Natural killer cell treated with Interleukin-12 subunit alpha and Interleukin-12 subunit beta and Interleukin-15 and Interleukin-18, amount 100 ng/mL, for 72 hours (primary cell): ENCODE results near the gene ZNF74. TPM values are rescaled to one million over a fixed set of nuclear protein-coding genes. Genes with fewer than 3 reads are reported as not detected.

Experiments used
- ATAC-seq, 2 donors: fragments of 150-1000 bp; cut with Tn5 transposase in 1 of 2; sonication (Bioruptor Pico), chemical (Tn5 transposase) in 1 of 2; 2 replicates each; pipeline ENCODE4 v1.10.0; 2021
- DNase-seq: peaks from one replicate; pipeline ENCODE4 v3.0.0; 2022; ENCODE audit warnings: low spot score
- H3K27ac Mint-ChIP-seq, 2 donors: 1 replicate in 1 of 2; 2 replicates in 1 of 2; pipeline ENCODE4 v1.8.0; 2022; ENCODE audit warnings: mixed read lengths in 2 of 2, mild to moderate bottlenecking in 1 of 2, moderate library complexity in 1 of 2
- H3K27me3 Mint-ChIP-seq, 2 donors: 1 replicate in 1 of 2; 2 replicates in 1 of 2; pipeline ENCODE4 v1.8.0; 2022; ENCODE audit warnings: mixed read lengths in 2 of 2
- H3K36me3 Mint-ChIP-seq: one replicate; pipeline ENCODE4 v1.8.0; 2022; ENCODE audit warnings: mixed read lengths
- H3K4me1 Mint-ChIP-seq, 2 donors: 1 replicate in 1 of 2; 2 replicates in 1 of 2; pipeline ENCODE4 v1.8.0; 2022; ENCODE audit warnings: low read depth in 2 of 2, mixed read lengths in 2 of 2, mild to moderate bottlenecking in 1 of 2
- H3K4me3 Mint-ChIP-seq: one replicate; pipeline ENCODE4 v1.8.0; 2022; ENCODE audit warnings: mixed read lengths
- H3K9me3 Mint-ChIP-seq: 2 replicates; pipeline ENCODE4 v1.8.0; 2022; ENCODE audit warnings: mixed read lengths
- total RNA-seq, 2 donors: library from RNA; stranded (reverse); gene quantifications; one replicate each; pipeline ENCODE4 v1.2.3, GENCODE V29; 2022

Gene ZNF74
- total RNA-seq, 2 donors from 2014 or later: 3.7 to 11.9 TPM

DNA sequence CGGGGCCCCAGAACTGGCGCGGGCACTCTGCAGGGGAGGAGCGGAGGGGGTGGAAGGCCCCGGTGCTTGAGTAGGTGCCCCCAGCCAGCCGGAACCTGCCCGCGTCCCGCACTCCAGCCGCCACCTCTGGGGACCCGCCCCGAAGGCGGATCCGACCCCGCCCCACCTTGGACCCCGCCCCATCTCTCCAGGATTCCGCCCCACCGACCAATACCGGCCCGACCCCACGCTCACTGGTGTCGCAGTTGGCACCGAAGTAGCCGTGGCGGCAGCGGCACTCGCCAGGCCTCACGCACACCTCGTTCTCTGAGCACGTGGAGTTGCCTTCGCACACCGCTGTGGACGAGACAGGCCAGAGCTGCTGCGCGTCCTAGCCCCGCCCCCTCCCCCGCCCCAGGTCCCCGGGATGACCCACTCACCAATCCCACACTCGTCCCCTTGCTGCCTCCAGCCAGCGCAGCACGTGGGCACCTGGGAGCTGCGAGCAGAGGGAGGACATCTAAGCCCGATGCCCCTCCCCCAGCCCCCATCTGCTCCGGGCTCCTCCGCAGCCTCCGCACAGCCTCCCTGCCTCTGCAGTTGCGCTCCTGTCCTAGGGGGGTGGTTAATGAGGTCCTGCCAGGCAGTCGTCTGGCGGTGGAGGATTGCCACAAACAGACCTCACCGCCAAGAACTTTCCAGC lies 37.7 kb downstream of the ZNF74 start:
- peaks cover 35 to 38% of the 10 kb centered on the region in 2 donors for H3K27me3 Mint-ChIP-seq
- ATAC-seq (no peak), DNase-seq (no peak)
- H3K4me1 Mint-ChIP-seq: peaks cover 5 to 10% of the 10 kb centered on the region in 2 donors
- no peak overlapping the region for H3K27ac Mint-ChIP-seq
- no peaks in the 10 kb centered on the region for H3K36me3 Mint-ChIP-seq
- H3K4me3 Mint-ChIP-seq: peak overlapping the region; percentile 30
- no peaks in the 10 kb centered on the region for H3K9me3 Mint-ChIP-seq

- DNase-seq: no peak
- Mint-ChIP-seq H3K27ac (no peak overlapping the region), H3K27me3 (peaks cover 39 to 44% of the 10 kb centered on the region in 2 donors), H3K9me3 (no peaks in the 10 kb centered on the region), H3K4me3 (no peak overlapping the region), H3K36me3 (no peaks in the 10 kb centered on the region), H3K4me1 (peaks cover 10 to 16% of the 10 kb centered on the region in 2 donors)
- no peak for ATAC-seq
Measured at GRCh38 chr22:20432244-20432686, 38.3 kb downstream of the ZNF74 start.

DNA sequence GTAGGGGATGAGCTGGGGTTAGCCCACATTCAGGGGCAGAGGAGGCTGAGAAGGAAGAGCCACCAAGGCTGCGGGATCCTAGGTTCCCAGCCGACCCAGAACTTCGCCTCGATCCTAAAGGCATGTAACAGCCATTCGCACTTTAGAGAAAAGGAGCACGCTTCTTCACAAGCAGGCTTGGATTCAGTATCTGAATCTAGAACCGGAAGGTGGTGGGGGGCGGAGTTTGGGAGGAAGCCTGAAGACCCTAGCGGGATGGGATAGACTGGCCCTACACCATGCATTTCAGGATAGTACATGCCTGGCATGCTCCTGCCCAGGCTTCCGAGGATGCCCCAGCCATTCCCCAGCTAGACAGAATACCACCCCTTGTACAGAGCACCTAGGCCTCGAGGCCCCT lies 39.2 kb downstream of the ZNF74 start:
- peaks cover 38 to 41% of the 10 kb centered on the region in 2 donors for H3K27me3 Mint-ChIP-seq
- H3K4me1 Mint-ChIP-seq: peaks cover 12 to 18% of the 10 kb centered on the region in 2 donors
- H3K4me3 Mint-ChIP-seq: no peak overlapping the region
- no peaks in the 10 kb centered on the region for H3K9me3 Mint-ChIP-seq
- DNase-seq: no peak
- no peak for ATAC-seq
- no peaks in the 10 kb centered on the region for H3K36me3 Mint-ChIP-seq
- H3K27ac Mint-ChIP-seq: no peak overlapping the region

GRCh38 chr22:20433686-20434241 lies 39.8 kb downstream of the ZNF74 start:
- no peak for DNase-seq
- no peaks in the 10 kb centered on the region for H3K36me3 Mint-ChIP-seq
- H3K9me3 Mint-ChIP-seq: no peaks in the 10 kb centered on the region
- H3K27ac Mint-ChIP-seq: no peak overlapping the region
- ATAC-seq: no peak
- no peak overlapping the region for H3K4me3 Mint-ChIP-seq
- peaks cover 38% of the 10 kb centered on the region in 2 donors for H3K27me3 Mint-ChIP-seq
- H3K4me1 Mint-ChIP-seq: peaks cover 15 to 20% of the 10 kb centered on the region in 2 donors

DNA sequence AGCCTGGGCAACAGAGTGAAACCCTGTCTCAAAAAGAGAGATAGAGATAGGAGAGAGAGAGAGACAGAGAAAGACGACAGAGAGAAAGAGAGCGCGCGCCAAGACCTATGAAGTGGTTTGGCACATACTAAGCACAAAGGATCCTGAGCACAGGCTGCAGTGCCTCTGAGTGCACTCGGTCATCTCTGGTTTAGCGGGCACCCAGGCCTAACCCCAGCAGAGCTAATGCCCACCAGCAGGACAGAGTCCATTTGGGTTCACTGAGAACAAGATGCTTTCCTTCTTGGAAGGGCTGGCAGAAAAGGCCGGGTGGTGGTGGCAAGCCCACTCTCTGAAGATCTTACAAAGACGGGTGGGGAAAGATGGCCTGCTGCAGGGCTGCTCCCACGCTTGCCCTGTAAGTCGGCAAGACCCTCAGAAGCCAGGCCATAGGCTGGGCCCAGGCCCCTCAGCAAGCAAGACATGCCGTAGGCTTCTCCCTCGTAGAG lies 40.4 kb downstream of the ZNF74 start:
- ATAC-seq (no peak), DNase-seq (no peak)
- Mint-ChIP-seq H3K4me3 (no peak overlapping the region), H3K9me3 (no peaks in the 10 kb centered on the region), H3K27me3 (peaks cover 34 to 38% of the 10 kb centered on the region in 2 donors), H3K27ac (no peak overlapping the region), H3K4me1 (peaks cover 10 to 16% of the 10 kb centered on the region in 2 donors), H3K36me3 (no peaks in the 10 kb centered on the region)

DNA sequence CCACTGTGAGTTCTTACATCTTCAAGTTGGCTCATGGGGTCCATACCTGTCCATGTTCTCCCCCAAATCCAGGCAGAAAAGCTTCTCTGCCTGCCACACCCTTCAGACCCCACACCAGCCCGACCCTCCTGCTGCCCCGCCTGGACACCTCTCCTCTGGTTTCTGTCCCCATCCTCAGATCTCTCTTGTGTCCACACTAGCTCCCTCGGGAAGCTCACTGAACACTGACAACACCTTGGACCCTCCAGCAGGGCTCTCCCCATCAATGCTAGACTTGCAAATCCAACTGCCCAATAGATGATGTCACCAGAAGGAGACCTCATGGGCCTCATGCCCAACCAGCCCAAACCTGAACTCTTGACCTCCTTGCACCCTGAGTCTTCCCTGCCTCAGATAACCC lies 40.8 kb downstream of the ZNF74 start:
- no peaks in the 10 kb centered on the region for H3K9me3 Mint-ChIP-seq
- DNase-seq (no peak), ATAC-seq (no peak)
- peaks cover 10 to 19% of the 10 kb centered on the region in 2 donors for H3K4me1 Mint-ChIP-seq
- peaks cover 34 to 38% of the 10 kb centered on the region in 2 donors for H3K27me3 Mint-ChIP-seq
- no peak overlapping the region for H3K4me3 Mint-ChIP-seq
- no peak overlapping the region for H3K27ac Mint-ChIP-seq
- H3K36me3 Mint-ChIP-seq: no peaks in the 10 kb centered on the region

- H3K36me3 Mint-ChIP-seq: no peaks in the 10 kb centered on the region
- H3K4me3 Mint-ChIP-seq: no peak overlapping the region
- H3K9me3 Mint-ChIP-seq: no peaks in the 10 kb centered on the region
- H3K27ac Mint-ChIP-seq: no peak overlapping the region
- H3K4me1 Mint-ChIP-seq: peaks cover 10 to 19% of the 10 kb centered on the region in 2 donors
- peaks cover 34 to 38% of the 10 kb centered on the region in 2 donors for H3K27me3 Mint-ChIP-seq
- ATAC-seq: no peak
- no peak for DNase-seq
Measured at GRCh38 chr22:20435436-20436306, 41.7 kb downstream of the ZNF74 start.

- peaks cover 34 to 38% of the 10 kb centered on the region in 2 donors for H3K27me3 Mint-ChIP-seq
- no peaks in the 10 kb centered on the region for H3K36me3 Mint-ChIP-seq
- H3K4me1 Mint-ChIP-seq: peaks cover 10 to 17% of the 10 kb centered on the region in 2 donors
- DNase-seq (no peak), ATAC-seq (no peak)
- no peak overlapping the region for H3K27ac Mint-ChIP-seq
- peak overlapping the region; percentile 82 for H3K4me3 Mint-ChIP-seq
- H3K9me3 Mint-ChIP-seq: no peaks in the 10 kb centered on the region
Measured at GRCh38 chr22:20436307-20436767, 42.4 kb downstream of the ZNF74 start.

GRCh38 chr22:20436768-20437612 lies 43.0 kb downstream of the ZNF74 start:
- Mint-ChIP-seq H3K27ac (no peak overlapping the region), H3K36me3 (no peaks in the 10 kb centered on the region), H3K4me1 (peaks cover 10 to 17% of the 10 kb centered on the region in 2 donors), H3K9me3 (no peaks in the 10 kb centered on the region), H3K4me3 (peak overlapping the region; percentile 82), H3K27me3 (peaks cover 33 to 38% of the 10 kb centered on the region in 2 donors)
- DNase-seq: no peak
- no peak for ATAC-seq

DNA sequence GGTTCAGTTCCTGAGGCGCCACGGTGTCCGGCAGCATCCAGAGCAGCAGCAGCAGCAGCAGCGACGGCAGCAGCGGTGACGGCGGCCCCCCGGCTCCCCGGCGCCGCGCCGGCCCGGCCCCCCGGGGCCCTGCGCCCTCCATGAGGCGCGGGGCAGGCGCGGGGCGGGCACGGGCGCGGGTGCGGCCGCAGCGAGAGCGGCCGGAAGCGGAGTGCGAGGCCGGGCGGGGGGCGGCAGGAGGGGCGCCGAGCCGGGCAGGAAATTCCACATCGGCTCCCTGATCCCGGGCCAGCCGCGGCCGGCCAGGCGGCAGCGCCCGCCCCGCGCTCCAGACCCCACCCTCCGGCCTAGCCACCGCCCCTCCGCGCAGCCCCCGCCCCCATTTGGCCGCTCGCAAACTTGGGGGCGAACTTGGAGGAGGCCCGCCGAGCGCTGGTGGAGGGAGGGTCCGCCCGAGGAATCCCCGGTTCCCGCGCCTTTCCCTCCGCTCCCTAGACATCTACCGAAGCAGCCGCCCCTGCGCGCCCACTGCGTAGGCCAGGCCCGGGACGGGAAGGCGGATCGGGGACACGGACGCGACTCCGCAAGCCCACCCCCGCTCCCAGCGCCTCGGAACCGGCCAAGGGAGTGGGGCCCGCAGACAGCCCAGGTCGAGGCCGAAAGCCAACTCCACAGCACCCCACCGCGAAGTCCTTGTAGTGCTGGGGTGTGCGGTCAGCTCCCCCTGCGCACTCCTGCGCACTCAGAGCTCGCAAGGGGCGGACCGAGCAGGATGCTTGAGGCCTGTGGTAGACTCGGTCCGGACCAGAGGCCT lies 43.9 kb downstream of the ZNF74 start, which contains the start of gene SCARF2:
Gene SCARF2 (minus strand): TSS at position 213 of the 814 bp plus-strand sequence. CDS start 71 bp downstream, at position 142.
- H3K27me3 Mint-ChIP-seq: peaks cover 30 to 35% of the 10 kb centered on the region in 2 donors
- peak within 1 kb of the TSS; percentile 82 for H3K4me3 Mint-ChIP-seq
- no peaks in the 10 kb centered on the region for H3K36me3 Mint-ChIP-seq
- peak in 1 of 2 donors; percentile 11 for ATAC-seq
- no peaks in the 10 kb centered on the region for H3K9me3 Mint-ChIP-seq
- H3K27ac Mint-ChIP-seq: no peak within 1 kb of the TSS
- H3K4me1 Mint-ChIP-seq: peaks cover 10 to 17% of the 10 kb centered on the region in 2 donors
- no peak for DNase-seq

- peak overlapping the region; percentile 20 for H3K4me3 Mint-ChIP-seq
- H3K27ac Mint-ChIP-seq: no peak overlapping the region
- H3K27me3 Mint-ChIP-seq: peaks cover 26 to 30% of the 10 kb centered on the region in 2 donors
- H3K36me3 Mint-ChIP-seq: no peaks in the 10 kb centered on the region
- no peak for DNase-seq
- no peaks in the 10 kb centered on the region for H3K9me3 Mint-ChIP-seq
- peaks cover 10 to 17% of the 10 kb centered on the region in 2 donors for H3K4me1 Mint-ChIP-seq
- no peak for ATAC-seq
Measured at GRCh38 chr22:20438427-20438677, 44.4 kb downstream of the ZNF74 start.

GRCh38 chr22:20438678-20439492 lies 44.9 kb downstream of the ZNF74 start:
- H3K4me1 Mint-ChIP-seq: peaks cover 10 to 17% of the 10 kb centered on the region in 2 donors
- no peak for DNase-seq
- H3K27ac Mint-ChIP-seq: no peak overlapping the region

More at GRCh38 chr22:20438678-20439492, 44.9 kb downstream of the ZNF74 start:
- H3K36me3 Mint-ChIP-seq: no peaks in the 10 kb centered on the region
- no peak for ATAC-seq
- H3K9me3 Mint-ChIP-seq: no peaks in the 10 kb centered on the region
- H3K4me3 Mint-ChIP-seq: peak overlapping the region; percentile 20
- peaks cover 24 to 29% of the 10 kb centered on the region in 2 donors for H3K27me3 Mint-ChIP-seq
